BJ (cell line): Measurements from ENCODE around the gene SCN10A. TPM values are rescaled to one million over a fixed set of nuclear protein-coding genes. Genes with fewer than 3 reads are reported as not detected.

Source experiments
- CTCF ChIA-PET: fragments of 350-600 bp; formaldehyde crosslinking; extraction: SDS; loops from one replicate; lab custom pipeline; 2021; ENCODE audit warnings: antibody characterized with exemption, inconsistent platforms; lab: Yijun Ruan, JAX
- POLR2A ChIA-PET: fragments of 300-600 bp; sonication (Branson Sonifier 250); formaldehyde crosslinking; extraction: SDS; loops from one replicate; lab custom pipeline; 2021; ENCODE audit warnings: antibody characterized with exemption; lab: Charles Lee
- DNase-seq: peaks from one replicate; pipeline ENCODE4 v3.0.0-alpha.2; 2011; ENCODE audit warnings: low read depth
- H3K27me3 ChIP-seq: 2 replicates; pipeline ENCODE4 v1.6.0; 2011; ENCODE audit warnings: low read length; ENCODE audit not compliant: control insufficient read depth, insufficient read depth
- H3K36me3 ChIP-seq: 2 replicates; pipeline ENCODE4 v1.5.1; 2011; ENCODE audit warnings: low read length; ENCODE audit not compliant: control insufficient read depth, insufficient read depth
- H3K4me3 ChIP-seq: 2 replicates; pipeline ENCODE4 v1.5.1; 2011; ENCODE audit warnings: low read depth, mild to moderate bottlenecking, control low read depth, low read length
- CTCF ChIP-seq: IDR thresholded peaks from 2 replicates; pipeline ENCODE4 v1.5.1; 2011; ENCODE audit warnings: low read depth, mild to moderate bottlenecking, control low read depth, inconsistent platforms, low read length, moderate library complexity; ENCODE audit not compliant: insufficient read depth
- polyA plus RNA-seq: library from polyadenylated mRNA; depleted of rRNA; stranded (reverse); fragments of >200 nt; gene quantifications from 2 replicates; pipeline ENCODE4 v1.2.3, GENCODE V29; 2011

The SCN10A gene
- polyA plus RNA-seq, 1 experiment, result not detected

GRCh38 chr3:38824349-38824748 is 8.3 kb upstream of the SCN10A start:
- Histone ChIP-seq H3K27me3 (peaks cover 8% of the 10 kb centered on the region), H3K4me3 (no peak overlapping the region), H3K36me3 (no peaks in the 10 kb centered on the region)
- CTCF ChIA-PET, result no interaction called here
- TF ChIP-seq CTCF, result no peak
- DNase-seq, result no peak
- POLR2A ChIA-PET, result no interaction called here

- CTCF ChIA-PET, result no interaction called here
- no peaks in the 10 kb centered on the region for H3K36me3 ChIP-seq
- H3K27me3 ChIP-seq, result peaks cover 8% of the 10 kb centered on the region
- no peak overlapping the region for H3K4me3 ChIP-seq
- DNase-seq, result no peak
- TF ChIP-seq CTCF, result no peak
- POLR2A ChIA-PET, result no interaction called here
These were observed 7.7 kb upstream of the SCN10A start for GRCh38 chr3:38823722-38824121.

- Histone ChIP-seq H3K36me3 (no peaks in the 10 kb centered on the region), H3K4me3 (no peak overlapping the region), H3K27me3 (peaks cover 8% of the 10 kb centered on the region)
- POLR2A ChIA-PET, result no interaction called here
- CTCF ChIA-PET, result no interaction called here
- no peak for TF ChIP-seq CTCF
- no peak for DNase-seq
These were observed 7.2 kb upstream of the SCN10A start for GRCh38 chr3:38823186-38823585.

GRCh38 chr3:38811822-38812221 is 4.2 kb downstream of the SCN10A start:
- no peak for TF ChIP-seq CTCF
- no peak overlapping the region for H3K4me3 ChIP-seq
- H3K27me3 ChIP-seq, result peaks cover 8% of the 10 kb centered on the region
- POLR2A ChIA-PET, result no interaction called here
- no peak for DNase-seq
- CTCF ChIA-PET, result interaction anchor here (0.9 to 1.4 kb wide), 2 partner anchors 15 to 20 kb away, joined by 3 read pairs; no protein-coding TSS in a partner anchor
- H3K36me3 ChIP-seq, result no peaks in the 10 kb centered on the region

- peaks cover 2% of the 10 kb centered on the region; the same call in 1 of the 2 replicates for H3K27me3 ChIP-seq
- H3K36me3 ChIP-seq, result no peaks in the 10 kb centered on the region
- no peak for TF ChIP-seq CTCF
- ChIA-PET POLR2A (no interaction called here), CTCF (interaction anchor here (0.8 to 1.2 kb wide), 4 partner anchors 35 to 194 kb away, joined by 3 read pairs; no protein-coding TSS in a partner anchor)
- no peak for DNase-seq
- H3K4me3 ChIP-seq, result no peak overlapping the region
These were observed 10.1 kb downstream of the SCN10A start for GRCh38 chr3:38805765-38806386.
